Subcutaneous abdominal adipose tissue (tissue), 5 donors: ENCODE measurements around the gene ZNF358.
A peak's percentile ranks its signal among the peaks of the same experiment; 100 is the strongest.
"Not testable (repeated sequence)": the region's sequence is repeated elsewhere in the genome, so short reads cannot be mapped to it uniquely, and the experiment has no call there.

Source experiments
- H3K27ac ChIP-seq: one replicate; pipeline ENCODE4 v1.7.0; 2013; ENCODE audit warnings: low read depth, mild to moderate bottlenecking, inconsistent platforms, low read length, moderate library complexity
- H3K27me3 ChIP-seq, 5 donors: one replicate each; pipeline ENCODE4 v1.7.0; 2013; ENCODE audit warnings: low read length in 5 of 5, inconsistent platforms in 1 of 5; ENCODE audit not compliant: control insufficient read depth in 5 of 5, insufficient read depth in 4 of 5
- H3K36me3 ChIP-seq, 5 donors: one replicate each; pipeline ENCODE4 v1.7.0; 2013; ENCODE audit warnings: low read length in 5 of 5; ENCODE audit not compliant: control insufficient read depth in 5 of 5, insufficient read depth in 5 of 5
- H3K4me1 ChIP-seq, 5 donors: one replicate each; pipeline ENCODE4 v1.7.0; 2013; ENCODE audit warnings: low read length in 5 of 5, mild to moderate bottlenecking in 3 of 5, moderate library complexity in 1 of 5; ENCODE audit not compliant: control insufficient read depth in 5 of 5, insufficient read depth in 5 of 5
- H3K4me3 ChIP-seq, 5 donors: one replicate each; pipeline ENCODE4 v1.7.0; 2013; ENCODE audit warnings: low read length in 5 of 5, low read depth in 1 of 5
- H3K9ac ChIP-seq, 5 donors: one replicate each; pipeline ENCODE4 v1.7.0; 2013; ENCODE audit warnings: low read length in 5 of 5, mild to moderate bottlenecking in 4 of 5, moderate library complexity in 3 of 5
- H3K9me3 ChIP-seq, 5 donors: one replicate each; pipeline ENCODE4 v1.7.0; 2013; ENCODE audit warnings: low read length in 5 of 5; ENCODE audit not compliant: control insufficient read depth in 5 of 5
- donor health status: healthy.
- donor health status: healthy.
- donor health status: healthy.
- donor health status: healthy.
- donor health status: healthy.

Gene ZNF358

DNA sequence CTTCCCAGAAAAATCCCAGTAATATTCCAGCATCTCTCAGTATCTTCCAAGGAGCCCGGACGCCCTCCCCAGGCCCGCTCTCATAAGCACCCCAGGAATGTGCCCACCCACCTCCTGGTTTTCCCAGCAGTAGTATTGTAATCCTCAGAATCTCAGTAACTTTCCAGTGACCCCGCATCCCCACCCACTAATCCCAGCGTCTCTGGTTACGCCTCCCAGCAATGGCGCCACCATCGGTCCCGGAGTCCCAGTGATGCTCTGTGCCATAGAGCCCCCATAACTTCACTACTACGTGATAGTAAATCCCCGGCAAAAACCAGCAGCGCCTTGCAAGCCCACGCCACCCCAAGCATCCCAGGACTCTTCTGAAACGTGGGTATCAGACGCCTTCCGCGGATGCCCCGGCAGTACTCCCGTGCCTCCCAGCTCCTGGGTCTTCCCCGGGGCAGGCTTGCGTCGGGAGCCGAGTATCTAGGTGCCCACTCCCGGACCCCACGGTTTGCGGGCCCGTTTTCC lies 18.7 kb downstream of the ZNF358 start:
- H3K4me3 ChIP-seq: peak overlapping the region; percentile 82 to 94 (median 87)
- peak overlapping the region; percentile 89 for H3K27ac ChIP-seq
- H3K9ac ChIP-seq: peak overlapping the region; percentile 81 to 89 (median 89)
- no peaks in the 10 kb centered on the region for H3K9me3 ChIP-seq
- H3K27me3 ChIP-seq: no peaks in the 10 kb centered on the region
- peaks cover 0 to 39% (median 26%) of the 10 kb centered on the region in 5 donors for H3K36me3 ChIP-seq
- H3K4me1 ChIP-seq: peaks cover 2 to 36% (median 32%) of the 10 kb centered on the region in 5 donors

DNA sequence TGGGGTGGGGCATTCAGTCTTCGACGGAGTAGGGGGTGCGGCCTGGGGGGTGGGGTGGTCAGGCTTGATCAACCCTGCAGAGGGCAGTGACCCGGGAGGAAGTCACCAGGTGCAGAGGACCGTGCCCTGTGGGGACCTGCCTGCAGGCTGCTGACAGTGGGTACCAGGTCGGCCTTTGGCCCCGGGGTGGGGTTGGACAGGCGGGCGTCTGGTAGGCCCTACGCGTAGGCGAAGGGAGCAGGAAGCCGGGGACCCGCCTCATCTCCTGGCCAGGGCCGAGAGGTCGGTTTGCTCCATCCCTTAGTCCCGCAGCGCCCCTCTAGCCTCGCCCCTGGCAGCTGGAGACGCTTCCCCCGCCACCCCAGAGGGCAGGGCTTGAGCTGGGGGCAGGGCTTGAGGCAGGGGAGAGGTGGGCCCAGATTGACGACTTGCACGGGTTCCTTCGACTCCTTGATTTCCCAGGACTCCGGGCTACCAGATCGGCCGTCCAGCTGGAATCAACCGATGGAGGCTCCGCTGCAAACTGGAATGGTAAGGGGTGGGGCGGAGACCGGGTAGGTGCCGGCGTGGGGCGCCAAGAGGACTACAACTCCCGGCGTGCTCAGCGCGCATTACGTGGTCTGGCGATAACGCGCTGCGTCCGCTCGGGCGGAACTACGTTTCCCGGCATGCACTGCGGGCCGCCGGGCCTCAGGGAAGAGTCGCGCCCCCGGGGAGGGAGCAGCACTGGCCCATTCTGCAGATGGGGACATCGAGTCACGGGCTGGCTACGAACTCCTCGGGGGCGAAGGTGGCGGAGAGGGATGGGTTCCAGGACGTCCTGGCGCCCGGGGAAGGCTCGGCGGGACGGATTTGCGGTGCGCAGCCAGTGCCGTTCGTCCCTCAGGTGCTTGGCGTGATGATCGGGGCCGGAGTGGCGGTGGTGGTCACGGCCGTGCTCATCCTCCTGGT lies 19.4 kb downstream of the ZNF358 start, which contains the start of gene PNPLA6:
PNPLA6 (plus strand) TSS at position 671 of the 951 bp plus-strand sequence; CDS start at position 743, 72 bp downstream.
- peak within 1 kb of the TSS; percentile 26 to 89 (median 89) for H3K9ac ChIP-seq
- peak within 1 kb of the TSS; percentile 82 to 94 (median 87) for H3K4me3 ChIP-seq
- H3K36me3 ChIP-seq: peaks cover 0 to 38% (median 25%) of the 10 kb centered on the region in 5 donors
- no peaks in the 10 kb centered on the region for H3K27me3 ChIP-seq
- H3K27ac ChIP-seq: peak within 1 kb of the TSS; percentile 89
- peaks cover 2 to 36% (median 32%) of the 10 kb centered on the region in 5 donors for H3K4me1 ChIP-seq
- H3K9me3 ChIP-seq: no peaks in the 10 kb centered on the region

DNA sequence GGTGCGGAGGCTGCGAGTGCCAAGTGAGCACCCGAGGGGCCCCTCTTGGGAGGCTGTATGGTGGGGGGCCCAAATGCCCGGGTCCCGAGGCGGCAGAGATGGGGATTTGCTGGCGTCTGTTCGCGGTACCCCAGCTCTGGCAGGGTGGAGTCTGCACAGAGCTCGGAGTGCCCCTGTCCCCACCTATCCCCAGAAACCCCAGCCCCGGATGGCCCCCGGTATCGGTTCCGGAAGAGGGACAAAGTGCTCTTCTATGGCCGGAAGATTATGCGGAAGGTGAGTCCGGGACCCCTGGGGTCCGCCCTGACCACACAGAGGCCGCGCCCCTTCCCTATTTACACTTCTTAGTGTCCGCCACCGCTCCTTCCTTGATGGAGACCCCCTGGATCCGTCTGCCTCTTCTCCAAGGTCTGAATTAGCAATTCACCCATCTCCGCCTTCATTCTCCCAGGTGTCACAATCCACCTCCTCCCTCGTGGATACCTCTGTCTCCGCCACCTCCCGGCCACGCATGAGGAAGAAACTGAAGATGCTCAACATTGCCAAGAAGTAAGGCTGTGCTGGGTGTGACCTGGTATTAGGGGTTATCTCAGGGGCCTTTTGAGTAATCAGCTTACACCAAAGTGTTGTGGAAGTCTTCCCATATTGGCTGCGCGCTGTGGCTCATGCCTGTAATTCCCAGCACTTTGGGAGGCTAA lies 20.2 kb downstream of the ZNF358 start:
- peak overlapping the region; percentile 26 to 89 (median 89) for H3K9ac ChIP-seq

DNA sequence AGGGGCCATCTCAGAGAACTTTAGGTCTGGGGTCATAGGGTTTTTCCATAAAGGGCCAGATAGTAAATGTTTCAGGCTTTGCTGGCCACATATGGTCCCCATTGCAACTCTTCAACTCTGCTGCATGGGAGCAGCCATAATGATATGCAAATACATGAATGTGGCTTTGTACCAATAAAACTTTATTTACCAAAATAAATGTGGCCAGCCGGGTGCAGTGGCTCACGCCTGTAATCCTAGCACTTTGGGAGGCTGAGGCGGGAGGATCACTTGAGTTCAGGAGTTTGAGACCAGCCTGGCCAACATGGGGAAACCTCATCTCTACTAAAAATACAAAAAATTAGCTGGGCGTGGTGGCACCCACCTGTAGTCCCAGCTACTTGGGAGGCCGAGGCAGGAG lies 23.1 kb downstream of the ZNF358 start:
- H3K9ac ChIP-seq, H3K9me3 ChIP-seq, H3K27me3 ChIP-seq, H3K27ac ChIP-seq, H3K4me3 ChIP-seq: not testable (repeated sequence)
- peaks cover 0 to 52% (median 45%) of the 10 kb centered on the region in 5 donors for H3K36me3 ChIP-seq
- H3K4me1 ChIP-seq: peaks cover 2 to 27% (median 24%) of the 10 kb centered on the region in 5 donors

More for the DNA sequence above, 20.2 kb downstream of the ZNF358 start:
- Histone ChIP-seq H3K4me1 (peaks cover 2 to 36% (median 32%) of the 10 kb centered on the region in 5 donors), H3K36me3 (peaks cover 0 to 38% (median 29%) of the 10 kb centered on the region in 5 donors), H3K27ac (peak overlapping the region; percentile 89), H3K27me3 (no peaks in the 10 kb centered on the region), H3K4me3 (peak overlapping the region; percentile 57 to 94 (median 87)), H3K9me3 (no peaks in the 10 kb centered on the region)

DNA sequence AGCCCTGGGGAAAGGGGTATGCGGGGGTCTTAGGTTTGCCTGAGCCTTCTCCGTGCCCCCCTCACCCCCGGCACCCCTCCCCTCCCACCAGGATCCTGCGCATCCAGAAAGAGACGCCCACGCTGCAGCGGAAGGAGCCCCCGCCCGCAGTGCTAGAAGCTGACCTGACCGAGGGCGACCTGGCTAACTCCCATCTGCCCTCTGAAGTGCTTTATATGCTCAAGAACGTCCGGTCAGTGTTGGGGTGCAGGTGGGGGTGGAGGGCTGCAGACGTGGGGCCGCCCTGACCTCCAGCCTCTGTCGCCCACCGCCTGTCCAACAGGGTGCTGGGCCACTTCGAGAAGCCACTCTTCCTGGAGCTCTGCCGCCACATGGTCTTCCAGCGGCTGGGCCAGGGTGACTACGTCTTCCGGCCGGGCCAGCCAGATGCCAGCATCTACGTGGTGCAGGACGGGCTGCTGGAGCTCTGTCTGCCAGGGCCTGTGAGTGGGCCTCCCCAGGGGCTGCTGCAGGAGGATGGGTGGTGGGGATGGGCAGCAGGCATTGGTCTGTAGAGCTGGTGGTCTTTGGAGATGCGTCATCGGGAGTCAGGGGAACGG lies 24.0 kb downstream of the ZNF358 start:
- Histone ChIP-seq H3K4me3 (no peak overlapping the region), H3K36me3 (peaks cover 0 to 59% (median 45%) of the 10 kb centered on the region in 5 donors), H3K4me1 (peaks cover 2 to 21% (median 15%) of the 10 kb centered on the region in 5 donors), H3K9me3 (no peaks in the 10 kb centered on the region), H3K9ac (no peak overlapping the region), H3K27me3 (no peaks in the 10 kb centered on the region), H3K27ac (no peak overlapping the region)

DNA sequence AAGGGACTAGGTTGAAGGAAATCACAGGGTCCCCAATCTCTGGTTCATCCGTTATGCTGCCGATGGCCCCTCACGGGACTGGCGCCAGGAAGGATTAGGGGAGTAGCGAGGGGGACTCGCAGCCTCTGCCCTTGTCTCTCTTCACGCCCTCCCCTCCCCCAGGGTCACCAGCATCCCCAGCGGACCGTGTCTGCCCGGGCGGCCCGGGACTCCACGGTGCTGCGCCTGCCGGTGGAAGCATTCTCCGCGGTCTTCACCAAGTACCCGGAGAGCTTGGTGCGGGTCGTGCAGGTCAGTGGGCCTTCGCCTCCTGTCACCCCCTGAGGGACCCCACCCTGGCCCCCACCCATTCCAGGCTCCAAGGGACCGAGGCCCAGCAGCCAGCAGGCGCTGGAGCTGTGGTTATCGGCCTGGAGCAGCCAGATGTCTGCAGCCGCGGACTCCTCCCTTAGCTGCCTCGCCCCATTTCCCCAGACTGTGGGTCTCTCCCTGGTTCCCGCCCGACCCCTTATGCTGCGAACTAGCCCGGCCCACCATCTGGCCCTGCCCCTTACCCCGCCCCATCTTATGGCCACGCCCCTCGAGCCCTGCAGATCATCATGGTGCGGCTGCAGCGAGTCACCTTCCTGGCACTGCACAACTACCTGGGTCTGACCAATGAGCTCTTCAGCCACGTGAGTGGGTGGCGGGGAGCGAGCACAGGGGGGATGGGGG lies 25.0 kb downstream of the ZNF358 start:
- no peaks in the 10 kb centered on the region for H3K27me3 ChIP-seq
- H3K9me3 ChIP-seq: no peaks in the 10 kb centered on the region
- no peak overlapping the region for H3K4me3 ChIP-seq
- H3K27ac ChIP-seq: no peak overlapping the region
- no peak overlapping the region for H3K9ac ChIP-seq
- H3K4me1 ChIP-seq: peaks cover 2 to 15% (median 6%) of the 10 kb centered on the region in 5 donors
- H3K36me3 ChIP-seq: peaks cover 0 to 65% (median 50%) of the 10 kb centered on the region in 5 donors

DNA sequence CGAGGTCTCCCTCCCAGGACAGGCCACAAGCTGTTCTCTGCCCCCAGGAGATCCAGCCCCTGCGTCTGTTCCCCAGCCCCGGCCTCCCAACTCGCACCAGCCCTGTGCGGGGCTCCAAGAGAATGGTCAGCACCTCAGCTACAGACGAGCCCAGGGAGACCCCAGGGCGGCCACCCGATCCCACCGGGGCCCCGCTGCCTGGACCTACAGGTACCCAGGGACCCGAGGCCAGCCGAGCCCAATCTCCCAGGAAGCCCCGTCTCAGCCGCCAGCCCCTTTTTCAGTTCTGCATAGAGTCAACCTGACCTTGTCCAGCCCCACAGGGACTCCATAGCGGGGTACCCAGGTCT lies 25.5 kb downstream of the ZNF358 start:
- Histone ChIP-seq H3K4me3 (no peak overlapping the region), H3K4me1 (peaks cover 0 to 9% (median 1%) of the 10 kb centered on the region in 5 donors), H3K27ac (no peak overlapping the region), H3K36me3 (peaks cover 0 to 65% (median 50%) of the 10 kb centered on the region in 5 donors), H3K27me3 (no peaks in the 10 kb centered on the region), H3K9me3 (no peaks in the 10 kb centered on the region), H3K9ac (no peak overlapping the region)

DNA sequence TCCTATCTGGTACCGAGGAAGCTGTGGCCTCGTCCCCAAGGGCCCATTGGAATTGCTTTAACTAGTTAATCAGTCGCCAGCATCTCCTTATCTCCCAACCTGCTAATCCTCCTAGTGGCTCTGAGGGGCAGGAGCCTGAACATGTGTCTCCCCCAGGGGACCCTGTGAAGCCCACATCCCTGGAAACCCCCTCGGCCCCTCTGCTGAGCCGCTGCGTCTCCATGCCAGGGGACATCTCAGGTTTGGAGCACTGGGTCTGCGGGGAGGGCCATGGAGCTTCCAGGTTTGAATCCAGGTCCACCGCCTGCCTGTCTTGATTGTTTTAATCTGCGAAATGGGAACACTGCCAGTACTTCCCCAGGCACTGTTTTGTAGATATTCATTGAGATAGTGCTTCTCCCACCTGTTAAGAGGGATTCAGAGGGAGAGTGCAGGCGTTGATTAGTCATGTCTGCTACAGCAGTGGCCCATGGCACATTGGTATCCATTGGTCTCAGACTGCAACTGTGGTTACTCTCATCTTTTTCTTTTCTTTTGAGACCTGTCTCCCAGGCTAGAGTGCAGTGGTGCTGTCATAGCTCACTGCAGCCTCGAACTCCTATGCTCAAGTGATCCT lies 26.0 kb downstream of the ZNF358 start:
- Histone ChIP-seq H3K27ac (no peak overlapping the region), H3K36me3 (peaks cover 0 to 65% (median 50%) of the 10 kb centered on the region in 5 donors), H3K4me1 (peaks cover 0 to 7% (median 0%) of the 10 kb centered on the region in 5 donors), H3K9ac (no peak overlapping the region), H3K4me3 (no peak overlapping the region), H3K27me3 (no peaks in the 10 kb centered on the region), H3K9me3 (no peaks in the 10 kb centered on the region)
